ENCODE results near the gene NTN5. TPM values are rescaled to one million over a fixed set of nuclear protein-coding genes. Genes with fewer than 3 reads are reported as not detected.

The NTN5 gene
- total RNA-seq, 1 experiment from 2014 or later = not detected

DNA sequence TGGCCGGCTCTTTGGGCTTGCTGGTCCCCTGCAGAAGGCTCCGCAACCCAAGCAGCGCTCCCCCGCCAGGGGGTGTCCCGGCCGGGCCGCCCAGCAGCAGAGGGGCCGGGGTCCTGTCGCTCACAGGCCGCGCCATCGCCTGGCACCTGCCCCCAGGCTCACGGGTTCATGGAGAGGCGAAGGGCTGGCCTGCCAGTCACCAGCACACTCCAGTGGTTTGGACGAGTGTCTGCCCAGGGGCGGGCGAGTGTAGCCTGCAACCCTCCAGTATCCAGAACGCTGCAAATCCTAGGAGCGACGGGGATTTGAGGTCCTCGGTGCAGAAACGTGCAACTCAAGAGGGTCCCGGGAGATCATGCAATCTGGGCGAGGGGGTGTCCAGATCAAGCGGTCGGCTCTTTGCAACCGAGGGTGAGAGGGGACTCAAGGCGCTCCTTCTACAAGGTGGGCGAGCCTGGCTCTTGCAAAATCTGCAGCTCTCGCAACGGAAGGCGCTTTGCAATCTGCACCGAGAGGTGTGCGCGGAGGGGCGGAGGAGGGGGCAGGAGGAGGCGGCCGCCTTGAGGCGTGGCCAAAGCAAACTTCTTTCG is 35.9 kb downstream of the NTN5 start, which contains the start of gene DBP:
Gene DBP, minus strand, starts transcription at position 521 of the 590 bp plus-strand sequence. Its CDS starts 385 bp downstream, at position 136.
- no peak for DNase-seq (ENCODE audit: low spot score)
- intact Hi-C loops (cut with micrococcal nuclease; ENCODE audit: unreplicated experiment) = no loop called here
- BruUV-seq (replicated peaks) = no TSS peak
- ChIA-PET POLR2A (ENCODE audit: low non-redundant PET) (interaction anchor here (0.6 to 0.7 kb wide), 2 partner anchors 131 to 859 kb away, joined by 5 read pairs; no protein-coding TSS in a partner anchor), CTCF (no interaction called here)
- no peaks in the 10 kb centered on the region for H3K9me3 ChIP-seq (ENCODE audit: low read depth, low read length, poor library complexity, severe bottlenecking)
- H3K27me3 ChIP-seq (replicated peaks; ENCODE audit: insufficient read depth, low read depth, low read length, poor library complexity) = no peaks in the 10 kb centered on the region
- H3K27ac ChIP-seq (ENCODE audit: low read depth, low read length, poor library complexity, severe bottlenecking) = peak within 1 kb of the TSS; percentile 94
- H3K4me3 ChIP-seq (ENCODE audit: low read depth, low read length, poor library complexity, severe bottlenecking) = peak within 1 kb of the TSS; percentile 67
- peaks cover 11% of the 10 kb centered on the region for H3K36me3 ChIP-seq (ENCODE audit: insufficient read depth, low read length, poor library complexity, severe bottlenecking)
- TF ChIP-seq, protein P1, sequence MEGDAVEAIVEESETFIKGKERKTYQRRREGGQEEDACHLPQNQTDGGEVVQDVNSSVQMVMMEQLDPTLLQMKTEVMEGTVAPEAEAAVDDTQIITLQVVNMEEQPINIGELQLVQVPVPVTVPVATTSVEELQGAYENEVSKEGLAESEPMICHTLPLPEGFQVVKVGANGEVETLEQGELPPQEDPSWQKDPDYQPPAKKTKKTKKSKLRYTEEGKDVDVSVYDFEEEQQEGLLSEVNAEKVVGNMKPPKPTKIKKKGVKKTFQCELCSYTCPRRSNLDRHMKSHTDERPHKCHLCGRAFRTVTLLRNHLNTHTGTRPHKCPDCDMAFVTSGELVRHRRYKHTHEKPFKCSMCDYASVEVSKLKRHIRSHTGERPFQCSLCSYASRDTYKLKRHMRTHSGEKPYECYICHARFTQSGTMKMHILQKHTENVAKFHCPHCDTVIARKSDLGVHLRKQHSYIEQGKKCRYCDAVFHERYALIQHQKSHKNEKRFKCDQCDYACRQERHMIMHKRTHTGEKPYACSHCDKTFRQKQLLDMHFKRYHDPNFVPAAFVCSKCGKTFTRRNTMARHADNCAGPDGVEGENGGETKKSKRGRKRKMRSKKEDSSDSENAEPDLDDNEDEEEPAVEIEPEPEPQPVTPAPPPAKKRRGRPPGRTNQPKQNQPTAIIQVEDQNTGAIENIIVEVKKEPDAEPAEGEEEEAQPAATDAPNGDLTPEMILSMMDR (conservative IDR thresholded peaks at IDR 0.05; ENCODE audit: low read depth, low read length) = peak; percentile 22; the same call in 1 of the 2 replicates
- no peak for TF ChIP-seq EZH2 (IDR thresholded peaks at IDR 0.05; ENCODE audit: borderline replicate concordance, low read depth, low read length, poor library complexity, severe bottlenecking)
- peaks cover 37% of the 10 kb centered on the region for H3K4me1 ChIP-seq (ENCODE audit: insufficient read depth, low read length, poor library complexity, severe bottlenecking)

DNA sequence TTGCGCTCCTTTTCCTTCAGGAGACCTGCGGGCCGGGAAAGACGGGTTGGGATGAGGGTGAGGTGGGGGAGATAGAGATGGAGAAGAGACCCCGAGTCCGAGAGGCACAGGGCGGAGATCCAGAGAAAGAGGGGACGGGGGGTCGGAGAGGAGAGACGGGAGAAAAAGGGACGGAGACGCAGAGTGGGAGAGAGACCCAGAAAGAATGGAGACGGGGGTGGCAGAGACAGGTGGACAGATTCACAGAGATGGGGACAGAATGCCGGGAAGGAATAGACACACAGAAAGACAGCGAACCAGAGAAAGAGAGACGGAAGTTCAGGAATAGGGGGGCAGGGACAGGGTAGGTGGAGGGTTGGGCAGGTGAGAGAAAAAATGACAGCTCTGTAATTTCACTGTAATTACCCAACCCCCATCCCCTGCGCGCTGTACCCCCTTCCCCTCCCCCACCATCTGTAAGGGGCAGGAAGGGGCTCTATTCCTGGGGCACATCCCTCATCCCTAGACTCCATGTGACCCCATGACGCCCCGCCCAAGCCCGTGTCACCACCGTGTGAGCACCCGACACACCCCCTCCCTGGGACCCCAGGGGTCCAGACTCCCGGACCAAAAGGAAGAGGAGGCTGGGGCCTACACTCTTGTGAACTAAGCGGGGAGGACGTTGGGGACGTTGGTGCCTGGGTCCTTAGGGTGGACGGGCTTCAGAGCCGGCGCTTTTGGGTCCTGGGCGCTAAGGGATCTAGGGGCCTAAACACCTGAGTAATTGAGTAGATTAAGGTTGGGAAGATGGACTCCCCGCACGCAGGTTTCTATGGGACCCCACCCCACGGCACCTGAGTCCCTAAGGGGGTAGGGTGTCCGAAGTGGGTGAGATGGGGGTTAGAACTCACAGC is 36.6 kb downstream of the NTN5 start:
- ChIA-PET POLR2A (ENCODE audit: low non-redundant PET) (interaction anchor here (0.6 to 0.7 kb wide), 2 partner anchors 130 to 860 kb away, joined by 5 read pairs; no protein-coding TSS in a partner anchor), CTCF (no interaction called here)
- H3K4me3 ChIP-seq (ENCODE audit: low read depth, low read length, poor library complexity, severe bottlenecking) = peak overlapping the region; percentile 67
- BruUV-seq (replicated peaks) = no TSS peak
- no peak for TF ChIP-seq EZH2 (IDR thresholded peaks at IDR 0.05; ENCODE audit: borderline replicate concordance, low read depth, low read length, poor library complexity, severe bottlenecking)
- H3K4me1 ChIP-seq (ENCODE audit: insufficient read depth, low read length, poor library complexity, severe bottlenecking) = peaks cover 40% of the 10 kb centered on the region
- H3K36me3 ChIP-seq (ENCODE audit: insufficient read depth, low read length, poor library complexity, severe bottlenecking) = peaks cover 18% of the 10 kb centered on the region
- H3K9me3 ChIP-seq (ENCODE audit: low read depth, low read length, poor library complexity, severe bottlenecking) = no peaks in the 10 kb centered on the region
- intact Hi-C loops (cut with micrococcal nuclease; ENCODE audit: unreplicated experiment) = no loop called here
- no peaks in the 10 kb centered on the region for H3K27me3 ChIP-seq (replicated peaks; ENCODE audit: insufficient read depth, low read depth, low read length, poor library complexity)
- DNase-seq (ENCODE audit: low spot score) = peak; percentile 48
- peak overlapping the region; percentile 91 for H3K27ac ChIP-seq (ENCODE audit: low read depth, low read length, poor library complexity, severe bottlenecking)

DNA sequence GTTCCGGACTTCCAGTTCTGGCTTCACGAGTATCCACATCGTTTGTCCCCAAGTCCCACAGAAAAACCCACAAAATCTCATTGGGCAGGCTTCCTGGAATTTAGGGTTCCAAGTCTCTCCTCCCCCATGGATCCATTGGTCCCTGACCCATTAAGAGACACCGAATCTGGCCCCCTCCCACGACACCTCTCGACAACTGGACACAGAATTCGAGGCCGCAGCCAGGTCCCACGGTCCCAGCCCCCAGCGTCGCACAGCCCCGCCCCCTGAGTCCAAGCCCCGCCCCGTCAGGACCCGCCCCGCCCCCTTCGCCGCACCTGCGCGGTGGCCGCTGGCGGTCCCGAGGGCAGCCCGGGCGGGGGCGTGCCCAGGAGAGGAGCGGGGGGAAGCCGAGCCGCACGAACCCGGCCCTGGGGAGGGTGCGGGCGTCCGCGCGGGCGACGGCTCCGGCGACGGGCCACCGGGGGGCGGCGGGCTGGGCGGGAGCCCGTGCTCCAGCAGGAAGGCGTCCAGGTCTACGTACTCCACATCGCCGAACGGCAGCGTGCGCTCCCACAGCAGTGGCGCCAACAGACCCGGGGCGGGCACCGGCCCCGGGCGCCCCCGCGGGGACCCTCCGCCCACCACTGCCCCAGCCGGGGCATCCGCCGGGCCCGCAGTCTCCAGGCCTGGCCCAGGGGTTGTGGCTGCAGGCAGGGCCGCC is 37.4 kb downstream of the NTN5 start:
- intact Hi-C loops (cut with micrococcal nuclease; ENCODE audit: unreplicated experiment) = no loop called here
- H3K4me1 ChIP-seq (ENCODE audit: insufficient read depth, low read length, poor library complexity, severe bottlenecking) = peaks cover 48% of the 10 kb centered on the region
- BruUV-seq (replicated peaks) = no TSS peak
- H3K27me3 ChIP-seq (replicated peaks; ENCODE audit: insufficient read depth, low read depth, low read length, poor library complexity) = no peaks in the 10 kb centered on the region
- H3K9me3 ChIP-seq (ENCODE audit: low read depth, low read length, poor library complexity, severe bottlenecking) = no peaks in the 10 kb centered on the region
- ChIA-PET CTCF (no interaction called here), POLR2A (ENCODE audit: low non-redundant PET) (no interaction called here)
- peak overlapping the region; percentile 91 for H3K27ac ChIP-seq (ENCODE audit: low read depth, low read length, poor library complexity, severe bottlenecking)
- peak; percentile 69 for DNase-seq (ENCODE audit: low spot score)
- peak overlapping the region; percentile 67 for H3K4me3 ChIP-seq (ENCODE audit: low read depth, low read length, poor library complexity, severe bottlenecking)
- peaks cover 19% of the 10 kb centered on the region for H3K36me3 ChIP-seq (ENCODE audit: insufficient read depth, low read length, poor library complexity, severe bottlenecking)
- TF ChIP-seq, protein P1 (conservative IDR thresholded peaks at IDR 0.05; ENCODE audit: low read depth, low read length) = no peak
- TF ChIP-seq EZH2 (IDR thresholded peaks at IDR 0.05; ENCODE audit: borderline replicate concordance, low read depth, low read length, poor library complexity, severe bottlenecking) = no peak
